ENCODE results near the gene PRAMEF15.
"Not testable (repeated sequence)": the region's sequence is repeated elsewhere in the genome, so short reads cannot be mapped to it uniquely, and the experiment has no call there.

DNA sequence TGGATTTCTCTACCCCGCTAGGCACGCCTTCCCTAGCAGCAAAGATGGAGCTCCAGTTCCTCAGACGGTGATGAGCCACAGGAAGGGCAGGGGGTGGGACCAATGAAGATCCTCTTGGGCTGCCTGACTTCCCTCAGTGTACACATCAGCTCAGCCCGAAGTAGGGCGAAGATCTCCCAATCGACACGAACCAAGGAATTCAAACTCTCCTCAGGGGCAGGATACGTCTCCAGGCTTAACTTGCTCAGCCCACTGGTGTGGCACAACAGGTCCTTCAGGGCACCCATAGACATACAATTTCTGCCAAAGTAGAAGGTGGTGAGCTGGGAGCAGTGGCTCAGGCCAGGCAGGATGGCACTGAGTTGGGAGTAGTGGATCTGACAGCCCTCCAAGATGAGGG, 27.1 kb downstream of the PRAMEF15 start:
- TF ChIP-seq, protein P1, sequence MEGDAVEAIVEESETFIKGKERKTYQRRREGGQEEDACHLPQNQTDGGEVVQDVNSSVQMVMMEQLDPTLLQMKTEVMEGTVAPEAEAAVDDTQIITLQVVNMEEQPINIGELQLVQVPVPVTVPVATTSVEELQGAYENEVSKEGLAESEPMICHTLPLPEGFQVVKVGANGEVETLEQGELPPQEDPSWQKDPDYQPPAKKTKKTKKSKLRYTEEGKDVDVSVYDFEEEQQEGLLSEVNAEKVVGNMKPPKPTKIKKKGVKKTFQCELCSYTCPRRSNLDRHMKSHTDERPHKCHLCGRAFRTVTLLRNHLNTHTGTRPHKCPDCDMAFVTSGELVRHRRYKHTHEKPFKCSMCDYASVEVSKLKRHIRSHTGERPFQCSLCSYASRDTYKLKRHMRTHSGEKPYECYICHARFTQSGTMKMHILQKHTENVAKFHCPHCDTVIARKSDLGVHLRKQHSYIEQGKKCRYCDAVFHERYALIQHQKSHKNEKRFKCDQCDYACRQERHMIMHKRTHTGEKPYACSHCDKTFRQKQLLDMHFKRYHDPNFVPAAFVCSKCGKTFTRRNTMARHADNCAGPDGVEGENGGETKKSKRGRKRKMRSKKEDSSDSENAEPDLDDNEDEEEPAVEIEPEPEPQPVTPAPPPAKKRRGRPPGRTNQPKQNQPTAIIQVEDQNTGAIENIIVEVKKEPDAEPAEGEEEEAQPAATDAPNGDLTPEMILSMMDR (IDR thresholded peaks at IDR 0.05): not testable (repeated sequence)
- TF ChIP-seq ZFX (IDR thresholded peaks at IDR 0.05; ENCODE audit: borderline replicate concordance): not testable (repeated sequence)
